H1 (cell line): ENCODE measurements around the gene RBM19.

Source experiments
- CREB1 ChIP-seq: IDR thresholded peaks from 2 replicates; pipeline ENCODE4 v1.6.1; 2012; ENCODE audit warnings: inconsistent platforms
- CTBP2 ChIP-seq: IDR thresholded peaks from 2 replicates; pipeline ENCODE4 v1.7.0; 2011; ENCODE audit warnings: borderline replicate concordance, mild to moderate bottlenecking, moderate library complexity, mixed read lengths, low read length; ENCODE audit not compliant: insufficient read depth, insufficient read length
- CTCF ChIP-seq, 3 experiments: IDR thresholded peaks; 1 replicate in 2 of 3; 2 replicates in 1 of 3; pipeline versions ENCODE4 v1.5.1 to v1.6.1; 2011; ENCODE audit warnings: low read length in 3 of 3, mild to moderate bottlenecking in 3 of 3, inconsistent platforms in 2 of 3, low read depth in 1 of 3, moderate library complexity in 1 of 3; ENCODE audit not compliant: insufficient read depth in 1 of 3; ENCODE audit errors: control extremely low read depth in 1 of 3
- EZH2 ChIP-seq: fragments of 200-600 bp; sonication (generic); IDR thresholded peaks from 2 replicates; pipeline ENCODE4 v1.7.1; 2012; ENCODE audit warnings: low read depth, mild to moderate bottlenecking, moderate library complexity, low read length, inconsistent platforms; ENCODE audit not compliant: severe bottlenecking
- GABPA ChIP-seq: IDR thresholded peaks from 2 replicates; pipeline ENCODE4 v1.6.1; 2011; ENCODE audit warnings: mild to moderate bottlenecking, low read length, moderate library complexity, borderline replicate concordance; ENCODE audit not compliant: insufficient read depth
- HDAC2 ChIP-seq, 2 experiments: fragments of 300-600 bp in 1 of 2; sonication (generic) in 1 of 2; IDR thresholded peaks; 2 replicates each; pipeline ENCODE4 v1.6.1; 2011 to 2012; ENCODE audit warnings: low read depth in 2 of 2, low read length in 2 of 2, mild to moderate bottlenecking in 2 of 2, moderate library complexity in 2 of 2, borderline replicate concordance in 1 of 2, inconsistent platforms in 1 of 2
- RFX5 ChIP-seq: IDR thresholded peaks from 2 replicates; pipeline ENCODE4 v1.6.1; 2011; ENCODE audit warnings: low read depth, low read length, improper control_type of control experiment, borderline replicate concordance
- TF ChIP-seq, protein P1 (sequence below): IDR thresholded peaks from 2 replicates; pipeline ENCODE4 v1.6.1; 2012; ENCODE audit warnings: inconsistent platforms

GRCh38 chr12:113842699-113843098, 123.4 kb downstream of the RBM19 start:
- no peak for TF ChIP-seq CTCF (IDR thresholded peaks at IDR 0.05; ENCODE audit: control extremely low read depth in 1 of 3, insufficient read depth in 1 of 3, low read depth in 1 of 3, low read length in 3 of 3)
- TF ChIP-seq CREB1: no peak
- no peak for TF ChIP-seq GABPA
- TF ChIP-seq CTBP2: no peak
- TF ChIP-seq EZH2: no peak
- TF ChIP-seq HDAC2 (IDR thresholded peaks at IDR 0.05; ENCODE audit: borderline replicate concordance in 1 of 2, low read depth in 2 of 2, low read length in 2 of 2): no peak
- TF ChIP-seq RFX5: no peak
- TF ChIP-seq, protein P1, sequence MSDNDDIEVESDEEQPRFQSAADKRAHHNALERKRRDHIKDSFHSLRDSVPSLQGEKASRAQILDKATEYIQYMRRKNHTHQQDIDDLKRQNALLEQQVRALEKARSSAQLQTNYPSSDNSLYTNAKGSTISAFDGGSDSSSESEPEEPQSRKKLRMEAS: no peak
